BE2C (cell line): ENCODE results near the gene NOP10.

Source experiments
- DNase-seq: peaks from one replicate; pipeline ENCODE4 v3.0.0-alpha.2; 2020
- H3K27me3 ChIP-seq: fragments of 250-450 bp; sonication (Bioruptor Pico); 2 replicates; pipeline ENCODE4 v1.5.1; 2020; ENCODE audit warnings: mild to moderate bottlenecking
- H3K36me3 ChIP-seq: fragments of 250-450 bp; sonication (Bioruptor Pico); 2 replicates; pipeline ENCODE4 v1.5.1; 2020; ENCODE audit warnings: mild to moderate bottlenecking
- H3K4me1 ChIP-seq: fragments of 250-450 bp; sonication (Bioruptor Pico); 2 replicates; pipeline ENCODE4 v1.5.1; 2020
- H3K4me3 ChIP-seq: 2 replicates; pipeline ENCODE4 v1.5.1; 2011; ENCODE audit warnings: low read depth, low read length
- H3K9me3 ChIP-seq: fragments of 250-450 bp; sonication (Bioruptor Pico); 2 replicates; pipeline ENCODE4 v1.5.1; 2020
- CTCF ChIP-seq: IDR thresholded peaks from 2 replicates; pipeline ENCODE4 v1.5.1; 2012; ENCODE audit warnings: mild to moderate bottlenecking, low read depth, low read length

Gene NOP10

GRCh38 chr15:34370643-34371042 is 27.7 kb upstream of the NOP10 start:
- no peak for DNase-seq
- TF ChIP-seq CTCF: no peak
- H3K4me1 ChIP-seq: no peaks in the 10 kb centered on the region
- no peaks in the 10 kb centered on the region for H3K9me3 ChIP-seq
- no peaks in the 10 kb centered on the region for H3K27me3 ChIP-seq
- no peak overlapping the region for H3K4me3 ChIP-seq
- no peaks in the 10 kb centered on the region for H3K36me3 ChIP-seq

- no peaks in the 10 kb centered on the region for H3K36me3 ChIP-seq
- no peak for TF ChIP-seq CTCF
- H3K27me3 ChIP-seq: no peaks in the 10 kb centered on the region
- H3K4me1 ChIP-seq: no peaks in the 10 kb centered on the region
- no peak for DNase-seq
- H3K9me3 ChIP-seq: no peaks in the 10 kb centered on the region
- no peak overlapping the region for H3K4me3 ChIP-seq
These were observed 27.2 kb upstream of the NOP10 start for GRCh38 chr15:34370129-34370528.

GRCh38 chr15:34367101-34368081 is 24.5 kb upstream of the NOP10 start, which contains the start of gene LPCAT4:
LPCAT4 (minus strand) TSS chr15:34367196; CDS start chr15:34367100, 96 bp downstream.
- TF ChIP-seq CTCF: peak; percentile 87
- no peaks in the 10 kb centered on the region for H3K27me3 ChIP-seq
- H3K4me1 ChIP-seq: no peaks in the 10 kb centered on the region
- DNase-seq: peak; percentile 92
- peak within 1 kb of the TSS; percentile 88 for H3K4me3 ChIP-seq
- no peaks in the 10 kb centered on the region for H3K9me3 ChIP-seq
- no peaks in the 10 kb centered on the region for H3K36me3 ChIP-seq

- DNase-seq: peak; percentile 75
- Histone ChIP-seq H3K9me3 (no peaks in the 10 kb centered on the region), H3K36me3 (no peaks in the 10 kb centered on the region), H3K27me3 (no peaks in the 10 kb centered on the region), H3K4me3 (peak overlapping the region; percentile 88), H3K4me1 (no peaks in the 10 kb centered on the region)
- no peak for TF ChIP-seq CTCF
These were observed 23.5 kb upstream of the NOP10 start for GRCh38 chr15:34366271-34367065.

- H3K27me3 ChIP-seq: no peaks in the 10 kb centered on the region
- TF ChIP-seq CTCF: no peak
- DNase-seq: no peak
- H3K4me1 ChIP-seq: no peaks in the 10 kb centered on the region
- no peaks in the 10 kb centered on the region for H3K9me3 ChIP-seq
- peak overlapping the region; percentile 88 for H3K4me3 ChIP-seq
- no peaks in the 10 kb centered on the region for H3K36me3 ChIP-seq
These were observed 22.9 kb upstream of the NOP10 start for GRCh38 chr15:34365836-34366235.
